PC-3 (cell line): Measurements from ENCODE around the gene HCFC2. TPM values are rescaled to one million over a fixed set of nuclear protein-coding genes. Genes with fewer than 3 reads are reported as not detected.

ENCODE experiments used
- ATAC-seq: fragments of 200-7000 bp; cut with Tn5 transposase; 2 replicates; pipeline ENCODE4 v1.9.1; 2020; ENCODE audit warnings: mild to moderate bottlenecking, moderate library complexity
- BruUV-seq: library from RNA; stranded (reverse); fragments of 400-500 nt; replicated peaks from 2 replicates; lab custom pipeline; 2021; lab: Mats Ljungman, UMichigan
- CTCF ChIA-PET: fragments of 300-600 bp; sonication (Branson Sonifier 250); formaldehyde crosslinking; loops from one replicate; lab custom pipeline; 2022; ENCODE audit warnings: antibody characterized with exemption; lab: Charles Lee
- POLR2A ChIA-PET: fragments of 300-600 bp; sonication (Branson Sonifier 250); formaldehyde crosslinking; loops from one replicate; lab custom pipeline; 2022; ENCODE audit warnings: antibody characterized with exemption; ENCODE audit not compliant: unreplicated experiment; lab: Charles Lee
- DNase-seq: peaks from one replicate; pipeline ENCODE4 v3.0.0-alpha.2; 2015
- H2AFZ ChIP-seq: fragments of 300-600 bp; sonication (generic); 2 replicates; pipeline ENCODE4 v1.6.0; 2016; ENCODE audit warnings: antibody characterized with exemption, low read length
- H3F3A ChIP-seq: fragments of 300-600 bp; sonication (generic); one replicate; pipeline ENCODE4 v1.6.0; 2017; ENCODE audit warnings: antibody characterized with exemption, low read length, control low read depth, mild to moderate bottlenecking; ENCODE audit not compliant: unreplicated experiment
- H3K27ac ChIP-seq: fragments of 300-600 bp; sonication (generic); 2 replicates; pipeline ENCODE4 v1.5.1; 2016; ENCODE audit warnings: mild to moderate bottlenecking, low read length
- H3K27me3 ChIP-seq: fragments of 300-600 bp; sonication (generic); 2 replicates; pipeline ENCODE4 v1.6.1; 2016; ENCODE audit warnings: low read length, mixed read lengths
- H3K36me3 ChIP-seq: fragments of 300-600 bp; sonication (generic); 2 replicates; pipeline ENCODE4 v1.6.1; 2016; ENCODE audit warnings: low read depth, mixed run types, low read length, mixed read lengths
- H3K4me1 ChIP-seq: fragments of 300-600 bp; sonication (generic); 2 replicates; pipeline ENCODE4 v1.5.1; 2016; ENCODE audit warnings: low read length; ENCODE audit not compliant: insufficient read depth
- H3K4me2 ChIP-seq: fragments of 300-600 bp; sonication (generic); 2 replicates; pipeline ENCODE4 v1.6.0; 2016; ENCODE audit warnings: low read length
- H3K4me3 ChIP-seq: fragments of 300-600 bp; sonication (generic); 2 replicates; pipeline ENCODE4 v1.5.1; 2016; ENCODE audit warnings: mild to moderate bottlenecking, low read length, mixed read lengths
- H3K79me2 ChIP-seq: fragments of 300-600 bp; sonication (generic); 2 replicates; pipeline ENCODE4 v1.6.1; 2017; ENCODE audit warnings: low read length, mixed read lengths
- H3K9ac ChIP-seq: fragments of 300-600 bp; sonication (generic); 2 replicates; pipeline ENCODE4 v1.6.0; 2016; ENCODE audit warnings: mild to moderate bottlenecking, low read length
- H3K9me2 ChIP-seq: fragments of 300-600 bp; sonication (generic); replicated peaks from 2 replicates; pipeline ENCODE4 v1.6.1; 2016; ENCODE audit warnings: mixed run types, low read length, mixed read lengths
- H3K9me3 ChIP-seq: fragments of 300-600 bp; sonication (generic); 2 replicates; pipeline ENCODE4 v1.6.1; 2016; ENCODE audit warnings: low read length, mixed read lengths
- H4K20me1 ChIP-seq: fragments of 300-600 bp; sonication (generic); 2 replicates; pipeline ENCODE4 v1.6.1; 2016; ENCODE audit warnings: low read length, mixed read lengths
- CTCF ChIP-seq: fragments of 300-600 bp; sonication (generic); conservative IDR thresholded peaks from 2 replicates; pipeline ENCODE4 v1.5.1; 2017; ENCODE audit warnings: antibody characterized with exemption, low read depth, mild to moderate bottlenecking, low read length
- EZH2 ChIP-seq: fragments of 300-600 bp; sonication (generic); IDR thresholded peaks from one replicate; pipeline ENCODE4 v1.6.1; 2017; ENCODE audit warnings: antibody characterized with exemption, mild to moderate bottlenecking, low read length; ENCODE audit not compliant: unreplicated experiment
- EZH2phosphoT487 ChIP-seq: fragments of 300-600 bp; sonication (generic); IDR thresholded peaks from 2 replicates; pipeline ENCODE4 v1.6.1; 2018; ENCODE audit warnings: mild to moderate bottlenecking, antibody characterized with exemption, low read length, borderline replicate concordance
- intact Hi-C: fragments of 100-400 bp; cut with micrococcal nuclease; formaldehyde crosslinking; loops from 2 replicates; pipeline ENCODE4 v1.9.0; 2023
- total RNA-seq: library from RNA; depleted of rRNA; stranded (reverse); fragments of >200 nt; gene quantifications from 2 replicates; pipeline ENCODE4 v1.2.3, GENCODE V29; 2014

Gene HCFC2
- total RNA-seq, 1 experiment from 2014 or later: 7.8 TPM

- no peak within 1 kb of the TSS for H3K27ac ChIP-seq
- H3K4me2 ChIP-seq: peak within 1 kb of the TSS; percentile 90
- no TSS peak for BruUV-seq
- H3K4me3 ChIP-seq: peak within 1 kb of the TSS; percentile 76
- no peaks in the 10 kb centered on the region for H4K20me1 ChIP-seq
- no peak for TF ChIP-seq CTCF
- TF ChIP-seq EZH2: no peak
- H3K9me3 ChIP-seq: no peaks in the 10 kb centered on the region
- no peaks in the 10 kb centered on the region for H3K36me3 ChIP-seq
- H2AFZ ChIP-seq: peak within 1 kb of the TSS; percentile 96
- ATAC-seq (peak; percentile 86), DNase-seq (peak; percentile 61)
- ChIA-PET CTCF (no interaction called here), POLR2A (interaction anchor here (0.5 kb wide), 1 partner anchor 72 kb away, joined by 3 read pairs; no protein-coding TSS in a partner anchor)
- H3F3A ChIP-seq: no peaks in the 10 kb centered on the region
- no peaks in the 10 kb centered on the region for H3K9me2 ChIP-seq
- peaks cover 15% of the 10 kb centered on the region for H3K4me1 ChIP-seq
- H3K27me3 ChIP-seq: no peaks in the 10 kb centered on the region
- intact Hi-C loops: loop anchor here (1.0 to 10.0 kb wide), 3 partner anchors 43 to 255 kb away; partner anchors contain the start of gene EID3
- H3K9ac ChIP-seq: peak within 1 kb of the TSS; percentile 16; the same call in 1 of the 2 replicates
- no peaks in the 10 kb centered on the region for H3K79me2 ChIP-seq
These were observed 14.4 kb upstream of the HCFC2 start, which contains the start of gene GLT8D2 for GRCh38 chr12:104049903-104050356. Gene GLT8D2 (minus strand): TSS chr12:104050187. CDS start chr12:104019648, 30,539 bp downstream.

GRCh38 chr12:104050436-104050835 is 13.9 kb upstream of the HCFC2 start:
- no peak overlapping the region for H3K27ac ChIP-seq
- intact Hi-C loops: loop anchor here (10.0 kb wide), 1 partner anchor 254 kb away; the partner anchor contains the start of gene EID3
- H2AFZ ChIP-seq: peak overlapping the region; percentile 96
- ChIA-PET POLR2A (interaction anchor here (0.5 kb wide), 1 partner anchor 73 kb away, joined by 3 read pairs; no protein-coding TSS in a partner anchor), CTCF (no interaction called here)
- H3K79me2 ChIP-seq: no peaks in the 10 kb centered on the region
- H3K9me3 ChIP-seq: no peaks in the 10 kb centered on the region
- no peaks in the 10 kb centered on the region for H3K9me2 ChIP-seq
- no TSS peak for BruUV-seq
- no peak for DNase-seq
- H3K27me3 ChIP-seq: no peaks in the 10 kb centered on the region
- H4K20me1 ChIP-seq: no peaks in the 10 kb centered on the region
- no peak overlapping the region; the same call in 1 of the 2 replicates for H3K9ac ChIP-seq
- peak overlapping the region; percentile 76 for H3K4me3 ChIP-seq
- no peaks in the 10 kb centered on the region for H3F3A ChIP-seq
- ATAC-seq: 0 out of 2 replicates have a peak, but pooled peaks have one; percentile 4
- TF ChIP-seq EZH2phosphoT487: no peak
- TF ChIP-seq CTCF: no peak
- TF ChIP-seq EZH2: no peak
- H3K36me3 ChIP-seq: no peaks in the 10 kb centered on the region
- H3K4me2 ChIP-seq: peak overlapping the region; percentile 90
- H3K4me1 ChIP-seq: peaks cover 15% of the 10 kb centered on the region
